SK-N-SH (cell line): ENCODE data around the gene CENPQ. TPM values are rescaled to one million over a fixed set of nuclear protein-coding genes. Genes with fewer than 3 reads are reported as not detected.

Experiments
- CTCF ChIA-PET: fragments of 300-600, 350-600 bp; formaldehyde crosslinking; extraction: SDS; loops from one replicate; lab custom pipeline; 2021; lab: Yijun Ruan, JAX
- POLR2A ChIA-PET: fragments of 350-600 bp; sonication (Branson Sonifier 250); formaldehyde crosslinking; extraction: SDS; loops from one replicate; lab custom pipeline; 2020; ENCODE audit warnings: antibody characterized with exemption, inconsistent platforms; lab: Yijun Ruan, JAX
- DNase-seq: peaks from one replicate; pipeline ENCODE4 v3.0.0; 2012
- H2AFZ ChIP-seq: fragments of 200-600 bp; sonication (generic); 2 replicates; pipeline ENCODE4 v1.8.1; 2016; ENCODE audit warnings: antibody characterized with exemption, mild to moderate bottlenecking, low read depth
- H3F3A ChIP-seq: fragments of 200-600 bp; sonication (generic); replicated peaks from 2 replicates; pipeline ENCODE3; 2016; ENCODE audit warnings: antibody characterized with exemption, mild to moderate bottlenecking; ENCODE audit not compliant: insufficient read depth
- H3K27ac ChIP-seq, 2 experiments: fragments of 200-500 bp in 1 of 2; fragments of 200-600 bp in 1 of 2; sonication (Bioruptor generic) in 1 of 2; sonication (generic), shearing (Covaris generic) in 1 of 2; 2 replicates each; pipeline versions ENCODE4 v1.5.1 to v1.6.1; 2014 to 2016; ENCODE audit warnings: low read depth in 2 of 2, inconsistent platforms in 1 of 2, low read length in 1 of 2, mild to moderate bottlenecking in 1 of 2, mixed read lengths in 1 of 2
- H3K27me3 ChIP-seq: fragments of 200-600 bp; sonication (generic), shearing (Covaris generic); 2 replicates; pipeline ENCODE4 v1.6.1; 2016; ENCODE audit warnings: mixed run types; ENCODE audit not compliant: insufficient read depth
- H3K36me3 ChIP-seq, 2 experiments: fragments of 200-500 bp in 1 of 2; fragments of 200-600 bp in 1 of 2; sonication (Bioruptor generic) in 1 of 2; sonication (generic) in 1 of 2; replicated peaks in 1 of 2; 2 replicates each; pipeline versions ENCODE3 to v1.5.1; 2014 to 2016; ENCODE audit warnings: low read length in 1 of 2, mild to moderate bottlenecking in 1 of 2; ENCODE audit not compliant: insufficient read depth in 2 of 2, control insufficient read depth in 1 of 2
- H3K4me1 ChIP-seq, 2 experiments: fragments of 200-500 bp in 1 of 2; fragments of 200-600 bp in 1 of 2; sonication (Bioruptor generic) in 1 of 2; sonication (generic), shearing (Covaris generic) in 1 of 2; 2 replicates each; pipeline versions ENCODE4 v1.5.1 to v1.6.1; 2014 to 2016; ENCODE audit warnings: low read depth in 1 of 2, low read length in 1 of 2, mixed run types in 1 of 2; ENCODE audit not compliant: insufficient read depth in 2 of 2, control insufficient read depth in 1 of 2
- H3K4me2 ChIP-seq: fragments of 200-600 bp; sonication (generic), shearing (Covaris generic); 2 replicates; pipeline ENCODE4 v1.6.1; 2017; ENCODE audit warnings: mixed run types
- H3K4me3 ChIP-seq, 2 experiments: fragments of 200-500 bp in 1 of 2; fragments of 200-600 bp in 1 of 2; sonication (Bioruptor generic) in 1 of 2; sonication (generic), shearing (Covaris generic) in 1 of 2; 2 replicates each; pipeline versions ENCODE4 v1.5.1 to v1.8.1; 2014 to 2016; ENCODE audit warnings: low read depth in 2 of 2, inconsistent platforms in 1 of 2, low read length in 1 of 2, mild to moderate bottlenecking in 1 of 2, mixed read lengths in 1 of 2, moderate library complexity in 1 of 2
- H3K79me2 ChIP-seq: fragments of 200-600 bp; sonication (generic); 2 replicates; pipeline ENCODE4 v1.8.1; 2017; ENCODE audit warnings: mild to moderate bottlenecking; ENCODE audit not compliant: insufficient read depth
- H3K9ac ChIP-seq: fragments of 200-600 bp; sonication (generic); 2 replicates; pipeline ENCODE4 v1.6.1; 2017; ENCODE audit warnings: mixed run types
- H3K9me2 ChIP-seq: fragments of 200-600 bp; sonication (generic); 2 replicates; pipeline ENCODE4 v1.6.1; 2017; ENCODE audit warnings: mixed run types
- H3K9me3 ChIP-seq: fragments of 200-600 bp; sonication (generic); 2 replicates; pipeline ENCODE4 v1.6.1; 2017; ENCODE audit warnings: mixed run types, mild to moderate bottlenecking, moderate library complexity
- H4K20me1 ChIP-seq: fragments of 200-600 bp; sonication (generic); 2 replicates; pipeline ENCODE4 v1.6.1; 2017; ENCODE audit warnings: mild to moderate bottlenecking, mixed run types; ENCODE audit not compliant: insufficient read depth
- ELF1 ChIP-seq: IDR thresholded peaks from 2 replicates; pipeline ENCODE4 v1.4.0; 2012
- EZH2phosphoT487 ChIP-seq: fragments of 200-600 bp; sonication (generic); IDR thresholded peaks from 2 replicates; pipeline ENCODE4 v1.6.1; 2017; ENCODE audit warnings: low read depth, mixed run types, mild to moderate bottlenecking, antibody characterized with exemption, moderate library complexity, borderline replicate concordance
- FOSL2 ChIP-seq: IDR thresholded peaks from 2 replicates; pipeline ENCODE4 v1.4.0; 2012; ENCODE audit warnings: low read depth, mild to moderate bottlenecking, moderate library complexity, borderline replicate concordance
- GABPA ChIP-seq: IDR thresholded peaks from 2 replicates; pipeline ENCODE4 v1.4.0; 2012; ENCODE audit warnings: low read depth, mild to moderate bottlenecking
- JUND ChIP-seq: IDR thresholded peaks from 2 replicates; pipeline ENCODE4 v1.4.0; 2012
- MEF2A ChIP-seq: IDR thresholded peaks from 2 replicates; pipeline ENCODE4 v1.4.0; 2012; ENCODE audit warnings: low read depth, borderline replicate concordance
- MXI1 ChIP-seq: IDR thresholded peaks from 2 replicates; pipeline ENCODE4 v1.6.1; 2012; ENCODE audit warnings: mild to moderate bottlenecking, low read depth, low read length, improper control_type of control experiment
- RFX5 ChIP-seq: IDR thresholded peaks from 2 replicates; pipeline ENCODE4 v1.6.1; 2012; ENCODE audit warnings: mild to moderate bottlenecking, improper control_type of control experiment, low read length
- RXRA ChIP-seq: IDR thresholded peaks from 2 replicates; pipeline ENCODE4 v1.4.0; 2012; ENCODE audit warnings: low read depth, mild to moderate bottlenecking, borderline replicate concordance
- SIN3A ChIP-seq: IDR thresholded peaks from 2 replicates; pipeline ENCODE4 v1.6.1; 2012; ENCODE audit warnings: low read depth, mild to moderate bottlenecking, low read length, moderate library complexity, borderline replicate concordance
- TAF1 ChIP-seq: IDR thresholded peaks from 2 replicates; pipeline ENCODE4 v1.6.1; 2012; ENCODE audit warnings: low read depth, mild to moderate bottlenecking, low read length, moderate library complexity, borderline replicate concordance
- TCF12 ChIP-seq: IDR thresholded peaks from 2 replicates; pipeline ENCODE4 v1.4.0; 2012
- USF1 ChIP-seq: IDR thresholded peaks from 2 replicates; pipeline ENCODE4 v1.4.0; 2012; ENCODE audit warnings: low read depth, borderline replicate concordance
- WGBS: methylation state at CpG from one replicate; pipeline ENCODE4 v1.1.6; 2017; ENCODE audit warnings: low lambda C conversion rate; 5-methylcytosine and 5-hydroxymethylcytosine counted together
- polyA plus RNA-seq, 3 experiments: library from polyadenylated mRNA; depleted of rRNA; stranded (reverse); fragments of >200 nt; gene quantifications; 2 replicates each; pipeline ENCODE4 v1.2.3, GENCODE V29; 2012

CENPQ gene
- polyA plus RNA-seq, 1 of the 3 experiments (the other 2 are of a cell fraction) = 2.5 TPM

DNA sequence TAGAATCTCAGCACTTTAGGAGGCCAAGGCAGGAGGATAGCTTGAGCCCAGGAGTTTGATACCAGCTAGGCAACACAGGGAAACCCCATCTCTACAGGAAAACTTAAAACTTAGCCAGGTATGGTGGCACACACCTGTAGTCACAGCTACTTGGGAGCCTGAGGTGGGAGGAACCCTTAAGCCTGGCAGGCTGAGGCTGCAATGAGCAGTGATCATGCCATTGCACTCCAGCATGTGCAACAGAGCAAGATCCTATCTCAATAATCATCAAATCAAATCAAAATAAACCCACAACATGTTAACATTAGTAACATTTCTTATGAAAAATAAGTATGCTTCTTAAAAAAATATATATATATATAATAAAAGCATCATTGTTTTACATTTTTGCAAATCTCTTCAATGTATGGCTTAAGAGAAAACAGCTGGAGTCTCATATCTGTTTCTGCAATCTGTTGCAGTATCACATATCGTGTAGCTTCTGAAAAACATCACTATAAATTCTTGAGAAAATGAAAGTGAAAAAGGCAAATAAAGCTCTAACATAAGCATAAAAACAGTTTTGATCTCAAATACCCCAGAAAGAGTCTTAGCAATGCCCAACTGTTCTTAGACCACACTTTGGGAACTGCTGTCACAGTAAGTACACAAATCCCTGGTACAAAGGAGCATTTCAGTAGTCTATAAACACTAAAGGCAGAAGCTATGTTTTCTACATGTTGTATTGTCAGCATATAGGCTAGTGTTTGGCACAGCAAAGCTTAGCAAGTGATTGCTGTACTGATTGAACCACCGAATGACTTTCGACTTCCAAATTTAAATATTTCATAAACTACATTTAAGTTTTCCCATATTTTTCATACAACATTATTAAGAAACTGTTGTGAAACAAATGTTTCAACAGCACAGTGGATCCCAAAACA, 8.1 kb upstream of the CENPQ start:
- H3K9me3 ChIP-seq = no peaks in the 10 kb centered on the region
- H3K27ac ChIP-seq = no peak overlapping the region
- TF ChIP-seq EZH2phosphoT487 = no peak
- no peak for TF ChIP-seq TCF12
- TF ChIP-seq ELF1 = no peak
- no peak for TF ChIP-seq MEF2A
- no peak for TF ChIP-seq JUND
- TF ChIP-seq FOSL2 = no peak
- peaks cover 4% of the 10 kb centered on the region for H3K79me2 ChIP-seq
- ChIA-PET POLR2A (no interaction called here), CTCF (interaction anchor here (1.4 to 1.5 kb wide), 2 partner anchors 9 to 45 kb away, joined by 3 to 4 read pairs; no protein-coding TSS in a partner anchor)
- peaks cover 8% of the 10 kb centered on the region for H3F3A ChIP-seq
- no peaks in the 10 kb centered on the region for H3K4me1 ChIP-seq
- no peak overlapping the region for H3K9ac ChIP-seq
- no peak overlapping the region for H3K4me3 ChIP-seq
- WGBS = 97% methylated on average over 3 of the region's 3 CpGs
- H3K27me3 ChIP-seq = no peaks in the 10 kb centered on the region
- H2AFZ ChIP-seq = no peak overlapping the region
- H3K9me2 ChIP-seq = no peaks in the 10 kb centered on the region
- H4K20me1 ChIP-seq = no peaks in the 10 kb centered on the region
- H3K36me3 ChIP-seq = peaks cover 58% of the 10 kb centered on the region in 2 experiments
- DNase-seq = no peak
- no peak overlapping the region for H3K4me2 ChIP-seq

DNA sequence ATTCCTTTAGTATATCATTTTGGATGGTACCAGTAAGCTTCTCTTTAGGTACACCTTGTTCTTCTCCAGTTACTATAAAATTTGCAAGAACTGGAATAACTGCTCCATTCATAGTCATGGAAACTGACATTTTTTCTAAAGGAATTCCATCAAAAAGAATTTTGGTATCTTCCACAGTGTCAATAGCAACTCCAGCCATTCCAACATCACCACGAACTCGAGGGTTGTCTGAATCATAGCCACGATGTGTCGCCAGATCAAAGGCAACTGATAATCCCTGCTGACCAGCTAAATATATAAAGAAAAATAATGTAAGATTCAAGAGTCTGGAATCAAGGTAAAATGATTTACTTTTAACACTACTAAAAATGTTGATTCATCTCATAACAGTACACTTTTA, 5.4 kb upstream of the CENPQ start:
- peaks cover 30% of the 10 kb centered on the region for H3K79me2 ChIP-seq
- ChIA-PET CTCF (no interaction called here), POLR2A (no interaction called here)
- peaks cover 8% of the 10 kb centered on the region for H3F3A ChIP-seq
- H3K9me3 ChIP-seq = no peaks in the 10 kb centered on the region
- no peaks in the 10 kb centered on the region for H4K20me1 ChIP-seq
- TF ChIP-seq MXI1 = no peak
- no peak for TF ChIP-seq SIN3A
- no peak for TF ChIP-seq USF1
- TF ChIP-seq TAF1 = no peak
- no peak for TF ChIP-seq RXRA
- TF ChIP-seq GABPA = no peak
- TF ChIP-seq RFX5 = no peak
- H3K36me3 ChIP-seq = peaks cover 39 to 42% of the 10 kb centered on the region in 2 experiments
- DNase-seq = no peak
- no peak overlapping the region for H3K9ac ChIP-seq
- H2AFZ ChIP-seq = no peak overlapping the region
- H3K4me1 ChIP-seq = no peaks in the 10 kb centered on the region; a peak in 1 of 4 replicates
- WGBS = 84% methylated on average over 4 of the region's 4 CpGs
- no peak overlapping the region for H3K27ac ChIP-seq
- H3K4me2 ChIP-seq = no peak overlapping the region
- no peaks in the 10 kb centered on the region for H3K9me2 ChIP-seq
- H3K4me3 ChIP-seq = no peak overlapping the region
- H3K27me3 ChIP-seq = no peaks in the 10 kb centered on the region
